Measurements from ENCODE around the gene TMEM117. TPM values are rescaled to one million over a fixed set of nuclear protein-coding genes. Genes with fewer than 3 reads are reported as not detected.
"Not testable (repeated sequence)": the region's sequence is repeated elsewhere in the genome, so short reads cannot be mapped to it uniquely, and the experiment has no call there.

Gene TMEM117
- total RNA-seq, 2 experiments from 2014 or later: 0.50 to 0.63 TPM

DNA sequence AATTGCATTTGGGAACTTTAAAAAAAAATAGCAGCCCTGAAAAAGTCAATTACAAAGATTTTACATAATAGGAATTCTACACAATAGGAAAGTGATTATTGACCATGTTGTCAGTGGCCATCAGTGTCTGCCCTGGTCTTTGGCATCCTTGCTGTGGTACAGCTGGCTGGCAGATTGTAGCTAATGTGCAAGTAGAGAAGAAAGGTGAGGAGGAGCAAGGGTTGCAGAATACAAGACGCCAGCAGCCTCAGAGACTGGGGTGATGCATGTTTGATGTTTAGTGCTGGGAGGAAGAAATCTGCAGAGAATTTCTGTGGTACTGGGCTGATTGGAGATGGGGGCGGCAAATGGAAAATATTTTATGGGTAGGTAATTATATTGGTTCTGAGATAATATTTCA is 322.9 kb downstream of the TMEM117 start:
- H3K4me1 Mint-ChIP-seq: no peaks in the 10 kb centered on the region
- CTCF ChIA-PET: no interaction called here
- no peaks in the 10 kb centered on the region for H3K9me3 Mint-ChIP-seq (ENCODE audit: low read depth)
- DNase-seq: no peak
- H3K27ac Mint-ChIP-seq: no peak overlapping the region
- H3K36me3 Mint-ChIP-seq: no peaks in the 10 kb centered on the region
- no peak overlapping the region for H3K4me3 Mint-ChIP-seq
- no peak for ATAC-seq
- H3K27me3 Mint-ChIP-seq: no peaks in the 10 kb centered on the region

- H3K4me3 Mint-ChIP-seq: no peak overlapping the region
- H3K4me1 Mint-ChIP-seq: no peaks in the 10 kb centered on the region
- ATAC-seq (no peak), DNase-seq (no peak)
- no peaks in the 10 kb centered on the region for H3K36me3 Mint-ChIP-seq
- CTCF ChIA-PET: no interaction called here
- no peaks in the 10 kb centered on the region for H3K27me3 Mint-ChIP-seq
- H3K9me3 Mint-ChIP-seq (ENCODE audit: low read depth): no peaks in the 10 kb centered on the region
- H3K27ac Mint-ChIP-seq: no peak overlapping the region
Observed at GRCh38 chr12:44159216-44159615, 323.3 kb downstream of the TMEM117 start.

DNA sequence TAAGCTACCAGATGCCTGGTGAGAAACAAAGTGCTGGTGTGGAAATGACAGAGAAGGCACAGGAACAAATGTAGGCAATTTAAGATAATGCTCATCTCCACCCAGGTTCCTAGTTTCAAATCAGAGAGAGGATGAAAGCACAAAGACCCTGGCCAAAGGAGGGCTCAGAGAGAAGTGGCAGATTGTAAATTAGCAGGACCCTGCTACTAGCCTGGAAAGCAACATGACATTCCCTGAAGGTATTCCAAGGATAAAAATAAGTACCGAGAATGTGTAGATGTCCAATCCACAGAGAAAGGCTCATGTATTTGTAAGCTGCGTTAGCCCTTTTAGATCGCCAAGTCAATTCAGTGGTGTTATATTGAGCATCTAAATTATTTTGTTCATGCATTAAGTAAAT is 324.0 kb downstream of the TMEM117 start:
- no peaks in the 10 kb centered on the region for H3K36me3 Mint-ChIP-seq

GRCh38 chr12:44162961-44163360 is 327.1 kb downstream of the TMEM117 start:
- Mint-ChIP-seq H3K27ac (no peak overlapping the region), H3K9me3 (ENCODE audit: low read depth) (no peaks in the 10 kb centered on the region), H3K4me1 (no peaks in the 10 kb centered on the region), H3K4me3 (no peak overlapping the region), H3K36me3 (no peaks in the 10 kb centered on the region), H3K27me3 (no peaks in the 10 kb centered on the region)
- ATAC-seq: no peak
- DNase-seq: no peak
- CTCF ChIA-PET: no interaction called here

More for the DNA sequence above, 324.0 kb downstream of the TMEM117 start:
- Mint-ChIP-seq H3K27ac (no peak overlapping the region), H3K9me3 (ENCODE audit: low read depth) (no peaks in the 10 kb centered on the region), H3K4me3 (no peak overlapping the region), H3K4me1 (no peaks in the 10 kb centered on the region), H3K27me3 (no peaks in the 10 kb centered on the region)
- no peak for DNase-seq
- no peak for ATAC-seq
- CTCF ChIA-PET: no interaction called here

DNA sequence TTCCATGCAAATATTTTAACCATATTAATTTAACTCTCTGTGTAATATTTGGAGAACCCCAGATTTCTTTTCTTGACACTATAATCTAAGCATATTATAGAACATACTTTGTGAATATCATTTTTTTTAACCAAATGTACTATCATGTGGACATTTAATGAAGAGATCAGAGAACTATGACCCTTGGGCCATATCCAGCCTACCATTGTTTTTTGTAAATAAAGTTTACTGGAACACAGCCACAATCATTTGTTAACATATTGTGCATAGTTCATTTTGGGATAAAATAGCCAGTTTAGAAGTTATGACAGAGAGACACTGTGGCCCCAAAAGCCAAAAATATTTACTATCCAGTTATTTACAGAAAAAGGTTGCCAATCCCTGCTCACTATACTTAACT is 338.2 kb downstream of the TMEM117 start:
- CTCF ChIA-PET: no interaction called here
- Mint-ChIP-seq H3K27me3 (no peaks in the 10 kb centered on the region), H3K9me3 (ENCODE audit: low read depth) (peaks cover 3% of the 10 kb centered on the region), H3K4me1 (no peaks in the 10 kb centered on the region), H3K36me3 (no peaks in the 10 kb centered on the region), H3K4me3 (no peak overlapping the region), H3K27ac (no peak overlapping the region)
- ATAC-seq (no peak), DNase-seq (no peak)

DNA sequence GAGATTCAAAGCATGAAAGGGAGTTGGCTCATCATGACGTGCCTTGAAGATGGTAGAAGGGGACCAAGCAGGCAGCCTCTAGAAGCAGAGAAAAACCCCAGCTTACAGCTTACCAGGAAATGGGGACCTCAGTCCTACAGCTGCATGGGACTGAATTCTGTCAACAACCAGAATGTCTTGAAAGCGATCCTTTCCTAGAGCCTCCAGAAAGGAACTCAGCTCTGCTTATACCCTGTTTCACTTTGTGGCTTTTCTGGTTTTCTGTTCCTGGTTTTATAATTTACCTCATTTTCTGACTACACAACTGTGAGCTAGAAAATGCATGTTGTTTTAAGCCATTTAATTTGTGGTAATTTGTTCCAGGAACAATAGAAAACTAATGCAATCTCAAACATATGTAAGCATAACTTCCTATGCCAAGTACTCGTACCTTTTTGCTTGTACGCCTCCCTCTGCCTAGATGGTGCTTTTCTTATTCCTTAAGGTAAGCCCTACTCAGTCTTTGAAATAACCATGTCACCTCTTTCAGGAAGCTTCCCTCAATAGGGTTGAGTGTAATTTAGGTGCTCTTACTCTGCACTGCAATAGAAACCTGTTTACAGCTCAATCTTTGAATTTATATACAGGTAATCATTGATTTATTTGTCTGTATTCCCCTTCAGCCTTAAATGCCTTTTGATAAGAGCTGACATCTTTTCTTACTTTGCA is 348.8 kb downstream of the TMEM117 start:
- Mint-ChIP-seq H3K9me3 (ENCODE audit: low read depth) (no peaks in the 10 kb centered on the region), H3K27me3 (no peaks in the 10 kb centered on the region), H3K36me3 (no peaks in the 10 kb centered on the region), H3K27ac (no peak overlapping the region), H3K4me3 (no peak overlapping the region), H3K4me1 (peaks cover 5% of the 10 kb centered on the region)
- DNase-seq: no peak
- no peak for ATAC-seq
- CTCF ChIA-PET: no interaction called here

GRCh38 chr12:44193281-44193680 is 357.4 kb downstream of the TMEM117 start:
- H3K36me3 Mint-ChIP-seq: no peaks in the 10 kb centered on the region
- H3K27me3 Mint-ChIP-seq: no peaks in the 10 kb centered on the region
- CTCF ChIA-PET: no interaction called here
- DNase-seq: no peak
- no peaks in the 10 kb centered on the region for H3K4me1 Mint-ChIP-seq
- no peak for ATAC-seq
- peaks cover 2% of the 10 kb centered on the region for H3K9me3 Mint-ChIP-seq (ENCODE audit: low read depth)
- no peak overlapping the region for H3K27ac Mint-ChIP-seq
- H3K4me3 Mint-ChIP-seq: no peak overlapping the region

DNA sequence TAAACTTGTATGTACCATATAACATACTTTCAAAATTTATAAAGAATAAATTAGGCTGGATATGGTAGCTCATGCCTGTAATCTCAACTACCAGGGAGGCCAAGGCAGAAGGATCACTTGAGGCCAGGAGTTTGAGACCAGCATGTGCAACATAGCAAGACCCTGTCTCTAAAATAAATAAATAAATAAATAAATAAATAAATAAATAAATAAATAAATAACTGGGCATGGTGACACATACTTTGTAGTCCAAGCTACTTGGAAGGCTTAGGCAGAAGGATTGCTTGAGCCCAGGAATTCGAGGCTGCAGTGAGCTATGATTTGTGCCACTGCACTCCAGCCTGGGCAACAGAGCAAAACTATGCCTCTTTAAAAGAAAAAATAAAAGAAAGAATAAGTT is 359.8 kb downstream of the TMEM117 start:
- H3K27me3 Mint-ChIP-seq; H3K36me3 Mint-ChIP-seq; H3K4me1 Mint-ChIP-seq; CTCF ChIA-PET; H3K27ac Mint-ChIP-seq; H3K4me3 Mint-ChIP-seq; H3K9me3 Mint-ChIP-seq (ENCODE audit: low read depth); DNase-seq; ATAC-seq: not testable (repeated sequence)

DNA sequence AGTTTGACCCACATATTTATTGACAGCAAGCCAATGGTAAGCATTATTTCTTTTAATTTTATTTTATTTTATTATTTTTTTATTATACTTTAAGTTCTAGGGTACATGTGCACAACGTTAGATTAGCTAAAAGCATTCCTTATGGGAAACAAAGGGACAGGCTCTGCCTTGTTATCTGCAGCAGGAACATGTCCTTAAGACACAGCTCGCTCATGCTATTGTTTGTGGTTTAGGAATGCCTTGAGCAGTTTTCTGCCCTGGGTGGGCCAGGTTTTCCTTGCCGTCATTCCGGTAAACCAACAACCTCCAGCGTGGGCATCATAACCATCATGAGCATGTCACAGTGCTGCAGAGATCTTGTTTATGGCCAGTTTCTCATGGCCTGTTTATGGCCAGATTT is 370.2 kb downstream of the TMEM117 start:
- ATAC-seq (no peak), DNase-seq (no peak)
- Mint-ChIP-seq H3K4me1 (no peaks in the 10 kb centered on the region), H3K36me3 (no peaks in the 10 kb centered on the region), H3K9me3 (ENCODE audit: low read depth) (no peaks in the 10 kb centered on the region), H3K4me3 (no peak overlapping the region), H3K27me3 (no peaks in the 10 kb centered on the region), H3K27ac (no peak overlapping the region)
- CTCF ChIA-PET: no interaction called here

GRCh38 chr12:44217146-44217883 is 381.4 kb downstream of the TMEM117 start:
- Mint-ChIP-seq H3K36me3 (peaks cover 1% of the 10 kb centered on the region), H3K9me3 (ENCODE audit: low read depth) (peaks cover 6% of the 10 kb centered on the region), H3K27ac (no peak overlapping the region), H3K4me3 (no peak overlapping the region), H3K4me1 (no peaks in the 10 kb centered on the region), H3K27me3 (no peaks in the 10 kb centered on the region)
- CTCF ChIA-PET: no interaction called here
- no peak for DNase-seq
- no peak for ATAC-seq

- ATAC-seq: no peak
Observed at GRCh38 chr12:44223736-44224135, 387.9 kb downstream of the TMEM117 start.

DNA sequence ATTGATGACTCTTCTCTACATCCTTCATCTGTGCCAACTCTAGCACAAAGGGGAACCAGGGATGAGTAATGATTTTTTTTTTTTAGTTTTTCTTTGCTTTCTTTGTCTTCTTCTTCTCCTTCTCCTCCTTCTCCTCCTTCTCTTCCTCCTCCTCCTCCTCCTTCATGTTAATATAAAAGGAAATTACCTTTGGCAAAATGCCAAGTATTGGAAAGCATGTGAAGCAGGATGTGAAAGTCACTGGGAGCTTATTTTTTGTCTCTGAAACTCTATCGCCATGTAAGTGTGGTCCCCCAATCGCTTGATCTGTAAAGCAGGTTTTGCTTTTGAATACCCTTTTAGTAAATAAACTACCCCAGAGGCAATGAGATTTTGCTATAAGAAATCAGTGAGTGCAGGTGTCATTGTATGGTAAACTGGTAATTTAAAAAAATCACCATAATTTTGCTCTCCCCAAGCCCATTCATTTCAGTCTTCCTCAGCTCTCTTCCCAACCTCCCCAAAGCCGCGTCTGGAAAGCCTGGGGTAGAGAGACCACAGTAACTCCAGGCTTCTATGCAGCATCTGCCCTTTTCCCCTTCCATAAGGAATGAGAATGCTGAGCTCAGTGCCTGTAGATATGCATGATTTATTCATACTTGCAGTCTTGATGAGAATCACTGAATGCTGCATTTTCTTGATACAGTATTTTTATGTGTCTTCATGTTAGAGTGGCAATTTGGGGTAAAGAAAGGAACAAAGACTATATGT is 388.7 kb downstream of the TMEM117 start:
- Mint-ChIP-seq H3K4me3 (no peak overlapping the region), H3K27me3 (no peaks in the 10 kb centered on the region), H3K27ac (no peak overlapping the region), H3K9me3 (ENCODE audit: low read depth) (no peaks in the 10 kb centered on the region), H3K4me1 (no peaks in the 10 kb centered on the region), H3K36me3 (no peaks in the 10 kb centered on the region)
- CTCF ChIA-PET: no interaction called here
- DNase-seq (no peak), ATAC-seq (no peak)

More at GRCh38 chr12:44223736-44224135, 387.9 kb downstream of the TMEM117 start:
- DNase-seq: no peak
- H3K27me3 Mint-ChIP-seq: no peaks in the 10 kb centered on the region
- H3K4me1 Mint-ChIP-seq: no peaks in the 10 kb centered on the region
- H3K36me3 Mint-ChIP-seq: no peaks in the 10 kb centered on the region
- H3K4me3 Mint-ChIP-seq: no peak overlapping the region
- no peak overlapping the region for H3K27ac Mint-ChIP-seq
- CTCF ChIA-PET: no interaction called here
- no peaks in the 10 kb centered on the region for H3K9me3 Mint-ChIP-seq (ENCODE audit: low read depth)

DNA sequence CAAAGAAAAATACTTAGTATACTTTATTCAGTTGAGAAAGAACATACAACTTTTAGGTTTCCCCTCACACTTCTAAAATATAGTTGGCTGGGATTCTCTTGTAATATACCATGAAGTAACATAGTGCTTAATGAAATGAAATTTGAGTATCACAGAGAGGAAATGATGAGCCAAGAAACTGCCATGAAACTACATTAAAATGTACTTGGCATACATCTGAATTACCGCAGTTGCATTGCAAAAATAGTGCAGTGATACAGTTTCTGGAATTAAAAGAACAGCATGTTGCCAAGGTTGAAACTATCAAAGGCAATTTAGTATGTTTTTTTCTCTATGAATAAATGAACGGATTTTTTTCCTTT is 389.2 kb downstream of the TMEM117 start:
- no peaks in the 10 kb centered on the region for H3K4me1 Mint-ChIP-seq
- H3K36me3 Mint-ChIP-seq: no peaks in the 10 kb centered on the region
- ATAC-seq: no peak
- CTCF ChIA-PET: no interaction called here
- H3K9me3 Mint-ChIP-seq (ENCODE audit: low read depth): no peaks in the 10 kb centered on the region
- H3K27ac Mint-ChIP-seq: no peak overlapping the region
- no peaks in the 10 kb centered on the region for H3K27me3 Mint-ChIP-seq
- no peak overlapping the region for H3K4me3 Mint-ChIP-seq
- no peak for DNase-seq

GRCh38 chr12:44227616-44228015 is 391.7 kb downstream of the TMEM117 start:
- Mint-ChIP-seq H3K27ac (no peak overlapping the region), H3K4me1 (no peaks in the 10 kb centered on the region), H3K36me3 (no peaks in the 10 kb centered on the region), H3K9me3 (ENCODE audit: low read depth) (no peaks in the 10 kb centered on the region), H3K4me3 (no peak overlapping the region), H3K27me3 (no peaks in the 10 kb centered on the region)
- DNase-seq (no peak), ATAC-seq (no peak)
- CTCF ChIA-PET: no interaction called here

All from activated CD8-positive, alpha-beta memory T cell treated with anti-CD3 and anti-CD28 coated beads, Interleukin-2, amount 10 ng/mL, durations not matched to agents 7 days and 5 days (primary cell).